Measurements from ENCODE around the gene DNMBP.
A peak's percentile ranks its signal among the peaks of the same experiment; 100 is the strongest.

DNMBP gene

GRCh38 chr10:99926925-99927720 is 82.6 kb downstream of the DNMBP start:
- H3K4me3 ChIP-seq, result no peak overlapping the region

DNA sequence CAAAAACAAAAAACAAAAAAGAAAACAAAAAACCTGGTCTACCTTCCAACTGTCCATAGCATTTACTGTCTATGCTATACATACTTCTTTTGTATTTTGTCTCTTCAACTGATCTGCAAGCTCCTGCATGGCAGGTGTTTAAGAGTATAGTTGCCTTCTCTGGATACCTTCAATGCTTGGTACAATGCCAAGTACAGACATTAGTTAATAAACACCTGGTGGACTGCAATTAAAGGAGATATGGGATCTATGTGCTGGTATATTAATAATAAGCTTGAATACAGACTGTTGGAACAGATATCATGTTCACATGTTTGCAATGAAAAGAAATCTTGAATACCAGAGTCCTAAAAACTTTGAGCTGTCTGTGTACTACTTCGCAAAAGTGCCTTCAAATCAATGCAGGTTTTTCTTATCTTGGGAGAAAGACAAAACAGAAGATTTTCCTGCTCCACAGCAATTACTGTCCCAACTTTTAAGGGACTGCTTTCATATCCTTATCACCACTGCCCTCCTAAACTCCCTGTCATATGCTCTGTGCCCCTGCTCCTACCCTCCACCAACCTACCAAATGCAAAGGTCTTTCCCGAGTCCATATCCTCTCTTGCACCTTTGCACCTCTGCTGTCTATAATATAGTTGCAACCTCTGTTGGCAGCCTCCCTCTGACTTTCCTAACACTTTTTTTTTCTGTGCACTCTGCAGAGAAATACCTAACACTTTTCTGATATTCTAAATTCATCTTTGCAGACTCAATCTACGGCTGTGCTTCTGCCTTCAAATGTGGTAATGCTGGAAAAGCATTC is 85.1 kb downstream of the DNMBP start:
- intact Hi-C loops (cut with DNase I; ENCODE audit: low total_unique reads), result loop anchor here (10.0 kb wide), 1 partner anchor 1860 kb away; no protein-coding TSS in a partner anchor
- Histone ChIP-seq H3K36me3 (no peaks in the 10 kb centered on the region), H3K4me3 (no peak overlapping the region), H3K9me3 (no peaks in the 10 kb centered on the region), H3K27ac (no peak overlapping the region), H3K27me3 (no peaks in the 10 kb centered on the region), H3K4me1 (peaks cover 0 to 10% (median 2%) of the 10 kb centered on the region in 4 donors)
- no peak for DNase-seq
- TF ChIP-seq, protein P1, sequence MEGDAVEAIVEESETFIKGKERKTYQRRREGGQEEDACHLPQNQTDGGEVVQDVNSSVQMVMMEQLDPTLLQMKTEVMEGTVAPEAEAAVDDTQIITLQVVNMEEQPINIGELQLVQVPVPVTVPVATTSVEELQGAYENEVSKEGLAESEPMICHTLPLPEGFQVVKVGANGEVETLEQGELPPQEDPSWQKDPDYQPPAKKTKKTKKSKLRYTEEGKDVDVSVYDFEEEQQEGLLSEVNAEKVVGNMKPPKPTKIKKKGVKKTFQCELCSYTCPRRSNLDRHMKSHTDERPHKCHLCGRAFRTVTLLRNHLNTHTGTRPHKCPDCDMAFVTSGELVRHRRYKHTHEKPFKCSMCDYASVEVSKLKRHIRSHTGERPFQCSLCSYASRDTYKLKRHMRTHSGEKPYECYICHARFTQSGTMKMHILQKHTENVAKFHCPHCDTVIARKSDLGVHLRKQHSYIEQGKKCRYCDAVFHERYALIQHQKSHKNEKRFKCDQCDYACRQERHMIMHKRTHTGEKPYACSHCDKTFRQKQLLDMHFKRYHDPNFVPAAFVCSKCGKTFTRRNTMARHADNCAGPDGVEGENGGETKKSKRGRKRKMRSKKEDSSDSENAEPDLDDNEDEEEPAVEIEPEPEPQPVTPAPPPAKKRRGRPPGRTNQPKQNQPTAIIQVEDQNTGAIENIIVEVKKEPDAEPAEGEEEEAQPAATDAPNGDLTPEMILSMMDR (IDR thresholded peaks at IDR 0.05), result no peak

More at GRCh38 chr10:99926925-99927720, 82.6 kb downstream of the DNMBP start:
- Histone ChIP-seq H3K27me3 (no peaks in the 10 kb centered on the region), H3K4me1 (peaks cover 0 to 10% (median 2%) of the 10 kb centered on the region in 4 donors), H3K36me3 (no peaks in the 10 kb centered on the region), H3K9me3 (no peaks in the 10 kb centered on the region), H3K27ac (no peak overlapping the region)
- TF ChIP-seq, protein P1 (IDR thresholded peaks at IDR 0.05), result no peak
- peak in 1 of 2 donors; percentile 32 for DNase-seq
- intact Hi-C loops (cut with DNase I; ENCODE audit: low total_unique reads), result loop anchor here (10.0 kb wide), 1 partner anchor 1862 kb away; no protein-coding TSS in a partner anchor

- TF ChIP-seq, protein P1 (IDR thresholded peaks at IDR 0.05), result no peak
- H3K4me1 ChIP-seq, result peaks cover 0 to 17% (median 4%) of the 10 kb centered on the region in 4 donors
- intact Hi-C loops (cut with DNase I; ENCODE audit: low total_unique reads), result loop anchor here (10.0 kb wide), 1 partner anchor 1857 kb away; no protein-coding TSS in a partner anchor
- no peak for DNase-seq
- no peaks in the 10 kb centered on the region for H3K36me3 ChIP-seq
- H3K27me3 ChIP-seq, result no peaks in the 10 kb centered on the region
- H3K4me3 ChIP-seq, result no peak overlapping the region
- no peak overlapping the region for H3K27ac ChIP-seq
- H3K9me3 ChIP-seq, result no peaks in the 10 kb centered on the region
Measured at GRCh38 chr10:99921948-99922347, 87.8 kb downstream of the DNMBP start.

- DNase-seq, result no peak
- Histone ChIP-seq H3K4me1 (peaks cover 0 to 13% (median 3%) of the 10 kb centered on the region in 4 donors), H3K27me3 (no peaks in the 10 kb centered on the region), H3K9me3 (no peaks in the 10 kb centered on the region), H3K4me3 (no peak overlapping the region), H3K36me3 (no peaks in the 10 kb centered on the region), H3K27ac (no peak overlapping the region)
- intact Hi-C loops (cut with DNase I; ENCODE audit: low total_unique reads), result loop anchor here (10.0 kb wide), 1 partner anchor 1856 kb away; no protein-coding TSS in a partner anchor
- TF ChIP-seq, protein P1 (IDR thresholded peaks at IDR 0.05), result no peak
Measured at GRCh38 chr10:99920901-99921300, 88.8 kb downstream of the DNMBP start.

GRCh38 chr10:99920486-99920885 is 89.3 kb downstream of the DNMBP start:
- TF ChIP-seq, protein P1 (IDR thresholded peaks at IDR 0.05), result no peak
- H3K27ac ChIP-seq, result no peak overlapping the region
- H3K9me3 ChIP-seq, result no peaks in the 10 kb centered on the region
- DNase-seq, result no peak
- H3K4me1 ChIP-seq, result peaks cover 0 to 13% (median 3%) of the 10 kb centered on the region in 4 donors
- H3K27me3 ChIP-seq, result no peaks in the 10 kb centered on the region
- H3K36me3 ChIP-seq, result no peaks in the 10 kb centered on the region
- intact Hi-C loops (cut with DNase I; ENCODE audit: low total_unique reads), result loop anchor here (10.0 kb wide), 1 partner anchor 1856 kb away; no protein-coding TSS in a partner anchor
- no peak overlapping the region for H3K4me3 ChIP-seq
